Left lobe of liver (tissue), 2 donors: ENCODE data around the gene TWIST2. TPM values are rescaled to one million over a fixed set of nuclear protein-coding genes. Genes with fewer than 3 reads are reported as not detected.

Source experiments
- ATAC-seq: fragments of 200-7000 bp; cut with Tn5 transposase; one replicate; pipeline ENCODE4 v1.9.1; 2020; ENCODE audit warnings: mild to moderate bottlenecking, moderate library complexity
- DNase-seq: peaks from one replicate; pipeline ENCODE4 v3.0.0-alpha.2; 2020; ENCODE audit warnings: low spot score
- total RNA-seq: library from RNA; stranded (reverse); gene quantifications from one replicate; pipeline ENCODE4 v1.2.1, GENCODE V29; 2021
- donor health status: DM: no; HTN: no; CAD: no; lungs with moderate emphysema.
- donor health status: DM: no; HTN: yes; CAD: no.

The TWIST2 gene
- total RNA-seq, 1 donor from 2014 or later: not detected

DNA sequence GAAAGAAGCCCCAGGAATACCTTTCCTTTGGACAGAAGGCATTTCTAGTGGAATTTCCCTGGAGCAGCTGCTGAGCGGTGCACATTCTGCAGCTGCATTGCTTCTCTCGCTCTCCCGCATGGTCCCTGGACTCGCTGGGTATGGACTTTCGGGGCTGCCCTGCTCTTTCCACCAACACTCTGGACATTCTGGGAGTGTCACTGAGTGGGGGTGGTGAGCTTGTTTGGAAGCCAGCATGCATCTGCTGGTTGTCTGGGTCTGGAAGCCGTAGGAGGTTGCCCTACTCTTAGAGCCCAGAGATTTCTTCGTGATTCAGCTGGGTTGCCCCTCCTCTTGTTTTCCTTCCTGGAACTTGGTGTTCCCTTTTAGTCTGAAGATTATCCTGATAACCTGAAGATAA is 52.6 kb downstream of the TWIST2 start:
- DNase-seq: no peak
- no peak for ATAC-seq

DNA sequence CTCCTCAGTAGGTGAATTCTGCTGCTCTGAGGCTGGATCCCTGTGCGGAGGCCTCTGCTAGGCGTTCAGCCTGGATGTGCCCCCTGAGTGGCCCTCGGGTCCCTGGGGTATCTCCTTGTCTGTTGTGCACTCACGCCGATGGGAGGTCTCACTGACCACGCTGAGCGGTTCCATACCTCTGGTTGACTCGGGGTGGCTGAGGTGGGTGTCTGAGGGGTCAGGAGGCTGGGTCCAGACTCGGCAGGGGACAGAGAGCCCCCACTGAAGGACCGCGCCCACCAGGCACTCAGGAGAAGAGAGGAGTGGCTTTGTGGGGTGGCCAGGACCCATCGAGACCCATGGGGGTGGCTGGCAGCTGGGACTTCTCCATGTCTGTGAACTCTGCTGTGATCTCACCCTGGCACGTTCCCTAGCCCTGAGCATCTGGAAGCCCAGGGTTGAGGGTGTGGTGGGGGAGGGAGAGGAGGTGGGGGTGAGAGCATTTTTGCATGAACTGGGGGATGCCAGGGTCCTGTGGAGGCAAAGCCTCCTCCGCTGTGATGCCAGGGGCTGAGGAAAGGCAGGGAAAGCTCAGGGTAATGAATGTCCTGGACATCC is 53.7 kb downstream of the TWIST2 start:
- ATAC-seq: no peak
- no peak for DNase-seq

DNA sequence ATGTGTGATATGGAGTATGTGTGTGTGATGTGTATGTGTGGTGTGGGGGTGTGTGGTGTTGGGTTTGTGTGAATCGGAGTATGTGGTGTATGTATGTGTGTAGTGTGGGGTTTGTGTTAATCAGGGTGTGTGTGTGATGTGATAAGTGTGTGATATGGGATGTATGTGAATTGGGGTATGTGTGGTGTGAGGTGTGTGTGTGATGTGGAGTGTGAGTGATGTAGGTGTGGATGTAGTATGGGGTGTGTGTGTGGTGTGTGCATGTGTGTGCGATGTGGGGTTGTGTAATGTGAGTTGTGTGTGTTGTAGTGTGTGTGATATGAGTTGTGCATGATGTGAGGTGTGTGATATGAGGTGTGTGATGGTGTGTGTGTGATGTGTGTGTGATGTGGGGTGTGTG is 54.4 kb downstream of the TWIST2 start:
- ATAC-seq (no peak), DNase-seq (no peak)

DNA sequence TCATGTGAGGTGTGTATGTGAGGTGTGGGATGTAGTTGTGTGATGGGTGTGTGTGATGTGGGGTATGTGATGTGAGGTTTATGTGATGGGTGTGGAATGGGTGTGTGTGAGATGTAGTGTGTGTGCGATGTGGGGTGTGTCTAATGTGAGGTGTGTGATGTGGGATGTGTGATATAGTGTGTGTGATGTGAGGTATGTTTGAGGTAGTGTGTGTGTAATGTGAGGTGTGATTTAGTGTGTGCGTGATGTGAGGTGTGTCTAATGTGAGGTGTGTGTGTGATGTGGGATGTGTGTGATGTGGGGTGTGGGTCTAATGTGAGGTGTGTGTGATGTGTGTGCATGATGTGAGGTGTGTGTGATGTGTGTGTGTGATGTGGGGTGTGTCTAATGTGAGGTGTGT is 55.3 kb downstream of the TWIST2 start:
- ATAC-seq: no peak
- no peak for DNase-seq

DNA sequence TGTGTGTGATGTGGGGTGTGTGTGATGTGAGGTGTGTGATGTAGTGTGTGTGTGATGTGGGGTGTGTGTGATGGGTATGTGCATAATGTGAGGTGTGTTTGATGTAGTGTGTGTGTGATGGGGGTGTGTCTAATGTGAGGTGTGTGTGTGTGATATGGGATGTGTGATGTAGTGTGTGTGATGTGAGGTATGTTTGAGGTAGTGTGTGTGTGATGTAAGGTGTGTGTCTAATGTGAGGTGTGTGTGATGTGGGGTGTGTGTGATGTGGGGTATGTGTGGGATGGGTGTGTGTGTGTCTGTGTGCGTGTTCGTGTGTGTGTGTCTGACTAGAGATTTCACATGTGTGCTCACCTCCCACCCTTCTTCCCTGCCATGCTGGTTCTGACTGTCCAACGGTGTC is 56.3 kb downstream of the TWIST2 start:
- ATAC-seq: no peak
- DNase-seq: no peak

- ATAC-seq (no peak), DNase-seq (no peak)
Measured at GRCh38 chr2:238904716-238905115, 56.8 kb downstream of the TWIST2 start.

GRCh38 chr2:238905224-238905623 is 57.3 kb downstream of the TWIST2 start:
- no peak for DNase-seq

GRCh38 chr2:238905644-238906043 is 57.8 kb downstream of the TWIST2 start:
- DNase-seq (no peak), ATAC-seq (no peak)

More at GRCh38 chr2:238905224-238905623, 57.3 kb downstream of the TWIST2 start:
- no peak for ATAC-seq

- DNase-seq: no peak
- no peak for ATAC-seq
Measured at GRCh38 chr2:238906254-238906935, 58.5 kb downstream of the TWIST2 start.

GRCh38 chr2:238906936-238907716 is 59.2 kb downstream of the TWIST2 start:
- no peak for ATAC-seq

GRCh38 chr2:238907717-238908173 is 59.9 kb downstream of the TWIST2 start:
- no peak for ATAC-seq

More at GRCh38 chr2:238906936-238907716, 59.2 kb downstream of the TWIST2 start:
- no peak for DNase-seq

GRCh38 chr2:238908960-238909951 is 61.4 kb downstream of the TWIST2 start:
- ATAC-seq: peak; percentile 27
- no peak for DNase-seq

More at GRCh38 chr2:238907717-238908173, 59.9 kb downstream of the TWIST2 start:
- DNase-seq: no peak

DNA sequence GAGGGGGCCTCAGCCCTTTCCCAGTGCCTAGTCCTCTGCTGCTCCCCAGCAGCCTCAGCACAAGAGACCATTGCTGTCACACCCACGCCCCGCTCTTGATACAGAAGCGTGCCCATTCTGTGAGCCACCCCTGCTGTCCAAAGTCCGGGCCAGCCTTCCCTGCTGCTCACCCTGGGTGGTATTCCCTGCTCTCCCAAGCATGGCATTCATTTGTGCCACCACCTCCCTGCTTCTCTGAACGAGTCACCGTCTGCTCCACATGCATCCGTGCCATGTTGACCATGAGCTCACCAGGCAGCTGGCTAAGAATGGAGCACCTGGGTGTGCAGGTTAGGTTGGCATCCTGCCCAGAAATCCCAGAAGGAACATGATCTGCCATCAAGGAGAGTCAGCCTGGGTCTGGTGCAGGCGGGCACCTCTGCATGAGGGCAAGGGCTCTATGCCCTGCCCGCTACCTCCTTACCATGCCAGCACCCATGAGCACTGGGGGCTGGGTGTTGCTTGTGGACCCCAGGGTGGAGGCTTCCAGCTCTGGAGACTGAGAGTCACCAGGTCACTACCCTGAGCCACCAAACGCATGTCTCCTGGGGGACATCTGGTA is 63.0 kb downstream of the TWIST2 start:
- ATAC-seq (no peak), DNase-seq (no peak)

- no peak for ATAC-seq
- DNase-seq: no peak
Measured at GRCh38 chr2:238911376-238912227, 63.7 kb downstream of the TWIST2 start.

DNA sequence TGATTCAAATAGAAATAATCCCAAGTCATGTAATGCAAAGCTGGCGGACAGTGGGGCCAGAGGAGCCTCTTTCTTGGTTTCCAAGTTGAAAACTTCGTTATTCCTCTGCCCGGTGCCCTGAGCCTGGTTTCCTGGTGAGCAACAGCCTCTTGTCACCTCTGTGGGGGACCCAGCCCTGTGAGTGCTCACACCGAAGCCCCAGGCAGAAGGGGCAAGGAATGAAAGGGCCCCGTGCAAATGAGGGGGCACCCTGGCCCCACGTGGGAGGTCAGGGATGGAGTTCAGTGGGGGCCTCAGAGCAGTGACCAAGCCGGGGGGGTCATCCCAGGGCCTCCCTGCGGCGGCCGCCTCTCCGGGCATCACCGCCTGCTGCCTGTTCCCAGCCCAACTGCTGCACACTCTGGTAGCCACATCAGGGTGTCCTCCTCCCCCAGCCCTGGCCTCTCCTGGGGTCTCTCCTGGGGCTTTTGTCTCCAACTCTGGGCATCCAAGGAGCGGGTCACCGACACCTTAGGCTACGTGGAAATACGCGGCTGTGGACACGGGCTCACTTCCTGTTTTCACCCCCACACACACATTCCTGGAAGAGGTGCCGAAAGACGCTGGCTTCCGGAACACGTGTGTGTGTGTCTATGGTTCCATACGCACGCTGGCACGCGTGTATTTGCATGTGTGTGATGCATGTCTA is 64.5 kb downstream of the TWIST2 start:
- DNase-seq: no peak
- ATAC-seq: no peak

- no peak for ATAC-seq
- DNase-seq: no peak
Measured at GRCh38 chr2:238912916-238913875, 65.3 kb downstream of the TWIST2 start.

DNA sequence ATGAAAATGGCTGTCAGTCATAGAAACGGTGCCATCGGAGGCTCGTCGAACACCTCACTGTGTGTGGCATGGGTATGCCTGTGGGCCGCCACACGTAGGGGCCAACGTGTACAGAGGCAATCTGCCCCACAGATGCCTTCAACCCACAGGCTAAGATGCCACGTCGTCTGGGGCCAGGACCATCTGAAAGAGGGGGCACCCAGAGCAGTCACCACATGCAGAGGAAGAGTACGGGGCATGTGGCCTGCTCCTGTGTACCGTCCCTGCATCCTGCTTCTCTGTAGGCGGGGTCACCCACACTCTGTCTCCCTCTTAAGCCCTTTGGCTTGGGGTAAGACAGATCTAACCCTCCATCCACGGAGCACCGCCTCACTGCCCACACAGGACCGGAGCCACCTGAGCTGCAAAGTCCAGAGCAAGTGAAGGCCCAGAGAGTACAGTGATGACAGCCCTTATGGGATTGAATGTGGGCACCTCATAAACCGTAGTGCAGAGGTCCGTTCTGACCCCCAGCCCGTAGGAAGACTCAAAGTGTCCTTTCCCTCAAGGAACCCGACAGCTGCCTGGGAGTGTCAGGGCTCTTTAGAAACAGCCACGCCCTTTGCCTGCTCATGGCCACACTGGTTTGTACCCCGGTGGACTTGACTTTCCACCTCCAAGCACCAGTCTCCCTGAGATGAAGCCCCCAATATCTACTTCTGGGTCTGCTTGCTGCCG is 66.2 kb downstream of the TWIST2 start:
- no peak for DNase-seq

More for the DNA sequence above, 66.2 kb downstream of the TWIST2 start:
- ATAC-seq: no peak
